Astrocyte of the cerebellum (primary cell): Measurements from ENCODE around the gene FLOT1.

Experiments used
- DNase-seq: peaks from one replicate; pipeline ENCODE4 v3.0.0-alpha.2; 2011; ENCODE audit warnings: low read depth
- H3K4me3 ChIP-seq: 2 replicates; pipeline ENCODE4 v1.5.1; 2011; ENCODE audit warnings: mild to moderate bottlenecking, low read depth, low read length, moderate library complexity
- in situ Hi-C: cut with HindIII; loops from 2 replicates; pipeline ENCODE4 v1.10.0; 2017; ENCODE audit warnings: low sequenced_read_pairs
- TF ChIP-seq, protein P1 (sequence below): IDR thresholded peaks from 2 replicates; pipeline ENCODE4 v1.5.1; 2012; ENCODE audit warnings: low read length, low read depth, moderate library complexity, mild to moderate bottlenecking; ENCODE audit errors: missing control alignments

The FLOT1 gene

DNA sequence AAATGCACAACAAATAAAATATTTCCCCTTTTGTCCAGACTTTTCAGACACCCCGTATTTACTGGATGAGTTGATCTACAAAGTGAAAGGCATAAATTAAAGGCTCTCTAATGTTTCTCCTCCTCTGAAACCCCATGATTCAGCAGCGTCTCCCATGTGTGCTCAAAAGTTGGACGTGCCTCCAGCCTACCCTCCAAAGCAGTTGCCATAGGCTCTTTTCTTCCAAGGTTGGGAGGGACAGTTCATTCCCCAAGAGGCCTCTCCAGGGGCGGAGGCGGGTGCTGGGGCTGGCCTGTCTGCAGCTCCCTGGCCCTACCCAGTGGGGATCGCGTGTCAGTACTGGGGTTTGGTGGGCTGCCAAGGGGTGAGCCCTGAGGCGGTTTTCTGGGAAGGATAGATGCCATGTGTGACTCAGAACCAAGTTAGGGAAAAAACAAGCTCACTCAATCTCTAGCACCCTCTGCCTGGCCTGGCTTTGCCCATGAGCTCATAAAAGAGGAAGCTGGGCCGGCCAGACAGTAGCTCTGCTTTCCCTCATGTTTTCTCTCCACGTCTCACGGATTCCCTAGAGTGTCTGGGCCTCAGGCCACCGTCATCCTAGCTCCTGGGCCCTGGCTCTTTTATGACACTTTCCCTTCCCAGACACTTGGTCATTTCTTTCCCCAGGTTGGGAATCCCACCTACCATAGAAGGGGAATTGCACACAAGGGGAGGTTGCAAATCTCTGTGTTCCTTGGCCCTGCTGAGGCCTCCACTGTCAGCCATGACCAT is 9.9 kb upstream of the FLOT1 start:
- H3K4me3 ChIP-seq, result no peak overlapping the region
- TF ChIP-seq, protein P1, sequence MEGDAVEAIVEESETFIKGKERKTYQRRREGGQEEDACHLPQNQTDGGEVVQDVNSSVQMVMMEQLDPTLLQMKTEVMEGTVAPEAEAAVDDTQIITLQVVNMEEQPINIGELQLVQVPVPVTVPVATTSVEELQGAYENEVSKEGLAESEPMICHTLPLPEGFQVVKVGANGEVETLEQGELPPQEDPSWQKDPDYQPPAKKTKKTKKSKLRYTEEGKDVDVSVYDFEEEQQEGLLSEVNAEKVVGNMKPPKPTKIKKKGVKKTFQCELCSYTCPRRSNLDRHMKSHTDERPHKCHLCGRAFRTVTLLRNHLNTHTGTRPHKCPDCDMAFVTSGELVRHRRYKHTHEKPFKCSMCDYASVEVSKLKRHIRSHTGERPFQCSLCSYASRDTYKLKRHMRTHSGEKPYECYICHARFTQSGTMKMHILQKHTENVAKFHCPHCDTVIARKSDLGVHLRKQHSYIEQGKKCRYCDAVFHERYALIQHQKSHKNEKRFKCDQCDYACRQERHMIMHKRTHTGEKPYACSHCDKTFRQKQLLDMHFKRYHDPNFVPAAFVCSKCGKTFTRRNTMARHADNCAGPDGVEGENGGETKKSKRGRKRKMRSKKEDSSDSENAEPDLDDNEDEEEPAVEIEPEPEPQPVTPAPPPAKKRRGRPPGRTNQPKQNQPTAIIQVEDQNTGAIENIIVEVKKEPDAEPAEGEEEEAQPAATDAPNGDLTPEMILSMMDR, result peak; percentile 10
- in situ Hi-C loops, result no loop called here
- DNase-seq, result peak; percentile 97

DNA sequence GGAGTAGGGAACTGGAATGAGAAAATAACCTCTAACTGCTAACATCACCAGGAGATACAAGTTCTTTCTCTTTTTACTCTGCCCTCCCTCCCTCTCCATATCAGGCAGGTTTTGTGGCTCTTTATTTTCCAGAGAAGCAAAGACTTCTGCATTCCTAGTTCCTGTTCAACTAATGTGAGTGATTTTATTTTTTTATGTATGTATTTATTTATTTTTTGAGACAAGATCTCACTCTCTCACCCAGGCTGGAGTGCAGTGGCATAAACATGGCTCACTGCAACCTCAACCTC is 7.8 kb upstream of the FLOT1 start:
- no peak overlapping the region for H3K4me3 ChIP-seq
- in situ Hi-C loops, result no loop called here
- DNase-seq, result no peak
- TF ChIP-seq, protein P1, result no peak

- TF ChIP-seq, protein P1, result no peak
- in situ Hi-C loops, result loop anchor here (5.0 kb wide), 1 partner anchor 53 kb away; no protein-coding TSS in a partner anchor
- no peak overlapping the region for H3K4me3 ChIP-seq
- no peak for DNase-seq
Measured at GRCh38 chr6:30749554-30750378, 7.3 kb upstream of the FLOT1 start.

- TF ChIP-seq, protein P1, result no peak
- H3K4me3 ChIP-seq, result no peak overlapping the region
- in situ Hi-C loops, result loop anchor here (5.0 kb wide), 1 partner anchor 53 kb away; no protein-coding TSS in a partner anchor
- no peak for DNase-seq
Measured at GRCh38 chr6:30748851-30749540, 6.5 kb upstream of the FLOT1 start.

DNA sequence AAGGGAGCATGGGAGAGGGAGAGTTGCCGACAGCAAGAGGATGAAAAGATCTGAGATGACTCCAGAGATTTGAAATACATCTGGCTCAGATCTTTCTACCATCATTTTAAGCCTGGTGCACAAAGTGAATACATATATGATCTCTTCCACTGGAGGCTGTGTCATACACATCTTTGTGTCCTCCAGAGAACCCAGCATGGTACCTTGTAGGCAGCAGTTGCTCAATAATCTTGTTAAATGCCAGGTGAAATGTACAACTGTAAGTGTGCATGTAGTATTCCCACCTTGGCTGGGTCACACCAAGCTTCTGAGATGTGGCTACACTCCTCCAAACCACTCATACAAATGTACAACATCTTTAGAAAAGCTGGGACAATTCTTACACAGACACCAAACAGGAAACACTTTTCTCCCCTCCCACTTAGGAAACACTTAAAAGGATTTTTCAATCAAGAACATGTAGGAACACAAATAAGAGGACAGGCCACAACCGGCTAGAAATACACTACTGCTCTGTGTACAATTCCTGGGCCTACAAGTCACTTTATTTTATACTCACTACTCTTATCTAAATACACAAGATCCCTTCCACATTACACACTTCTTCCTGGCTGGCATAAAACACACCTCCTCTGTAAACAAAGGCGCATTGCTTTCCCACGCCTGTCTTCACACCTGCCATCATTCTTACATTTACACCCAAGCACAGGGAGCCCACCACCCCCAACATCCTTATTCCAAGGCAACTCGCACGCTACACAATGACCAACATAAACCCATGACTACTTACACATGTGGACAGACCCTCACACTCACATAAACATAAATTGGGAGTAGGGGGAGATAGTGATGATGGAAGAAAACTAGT is 5.6 kb upstream of the FLOT1 start:
- DNase-seq, result no peak
- in situ Hi-C loops, result loop anchor here (5.0 kb wide), 1 partner anchor 54 kb away; no protein-coding TSS in a partner anchor
- H3K4me3 ChIP-seq, result no peak overlapping the region
- TF ChIP-seq, protein P1, result no peak
